ENCODE measurements around the gene TRMT13.

DNA sequence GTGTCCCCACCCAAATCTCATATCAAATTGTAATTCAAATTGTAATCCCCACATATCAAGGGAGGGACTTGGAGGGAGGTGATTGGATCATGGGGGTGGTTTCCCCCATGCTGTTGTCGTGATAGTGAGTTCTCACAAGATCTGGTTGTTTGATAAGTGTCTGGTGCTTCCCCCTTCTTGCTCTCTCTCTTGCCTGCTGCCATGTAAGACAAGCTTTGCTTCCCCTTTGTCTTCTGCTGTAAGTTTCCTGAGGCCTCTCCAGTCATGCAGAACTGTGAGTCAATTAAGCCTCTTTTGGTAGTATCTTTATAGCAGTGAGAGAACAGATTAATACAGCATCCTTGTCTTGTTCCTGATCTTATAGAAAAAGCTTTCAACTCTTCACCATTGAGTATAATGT lies 51.6 kb downstream of the TRMT13 start:
- TF ChIP-seq, protein P1, sequence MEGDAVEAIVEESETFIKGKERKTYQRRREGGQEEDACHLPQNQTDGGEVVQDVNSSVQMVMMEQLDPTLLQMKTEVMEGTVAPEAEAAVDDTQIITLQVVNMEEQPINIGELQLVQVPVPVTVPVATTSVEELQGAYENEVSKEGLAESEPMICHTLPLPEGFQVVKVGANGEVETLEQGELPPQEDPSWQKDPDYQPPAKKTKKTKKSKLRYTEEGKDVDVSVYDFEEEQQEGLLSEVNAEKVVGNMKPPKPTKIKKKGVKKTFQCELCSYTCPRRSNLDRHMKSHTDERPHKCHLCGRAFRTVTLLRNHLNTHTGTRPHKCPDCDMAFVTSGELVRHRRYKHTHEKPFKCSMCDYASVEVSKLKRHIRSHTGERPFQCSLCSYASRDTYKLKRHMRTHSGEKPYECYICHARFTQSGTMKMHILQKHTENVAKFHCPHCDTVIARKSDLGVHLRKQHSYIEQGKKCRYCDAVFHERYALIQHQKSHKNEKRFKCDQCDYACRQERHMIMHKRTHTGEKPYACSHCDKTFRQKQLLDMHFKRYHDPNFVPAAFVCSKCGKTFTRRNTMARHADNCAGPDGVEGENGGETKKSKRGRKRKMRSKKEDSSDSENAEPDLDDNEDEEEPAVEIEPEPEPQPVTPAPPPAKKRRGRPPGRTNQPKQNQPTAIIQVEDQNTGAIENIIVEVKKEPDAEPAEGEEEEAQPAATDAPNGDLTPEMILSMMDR (IDR thresholded peaks at IDR 0.05), result no peak
- TF ChIP-seq POLR2A (IDR thresholded peaks at IDR 0.05), result no peak

Measured in adrenal gland (tissue), 5 donors.